ENCODE results near the gene CA12.

GRCh38 chr15:63417721-63418120 lies 36.1 kb upstream of the CA12 start:
- TF ChIP-seq CTCF (IDR thresholded peaks at IDR 0.05; ENCODE audit: low read depth, low read length, missing input control) (no peak), MAX (IDR thresholded peaks at IDR 0.05) (no peak), FOXA2 (IDR thresholded peaks at IDR 0.05) (no peak), REST (IDR thresholded peaks at IDR 0.05) (no peak), ATF3 (IDR thresholded peaks at IDR 0.05) (no peak)
